Thymus (tissue), 14 donors: ENCODE measurements around the gene PTTG2. TPM values are rescaled to one million over a fixed set of nuclear protein-coding genes. Genes with fewer than 3 reads are reported as not detected.
"Not testable (repeated sequence)": the region's sequence is repeated elsewhere in the genome, so short reads cannot be mapped to it uniquely, and the experiment has no call there.

ENCODE experiments used
- DNase-seq, 9 donors: peaks; one replicate each; pipeline ENCODE4 v3.0.0-alpha.2; 2013; ENCODE audit warnings: low spot score in 9 of 9, low read depth in 6 of 9, missing footprints in 1 of 9
- H3K27ac ChIP-seq, 2 donors: one replicate each; pipeline ENCODE4 v1.5.1; 2013; ENCODE audit warnings: control low read depth in 1 of 2, low read depth in 1 of 2, low read length in 1 of 2, mild to moderate bottlenecking in 1 of 2, moderate library complexity in 1 of 2
- H3K27me3 ChIP-seq, 2 donors: one replicate each; pipeline ENCODE4 v1.5.1; 2013; ENCODE audit warnings: low read length in 1 of 2; ENCODE audit not compliant: control insufficient read depth in 2 of 2, insufficient read depth in 1 of 2
- H3K36me3 ChIP-seq, 2 donors: one replicate each; pipeline ENCODE4 v1.5.1; 2013; ENCODE audit warnings: low read length in 1 of 2, mild to moderate bottlenecking in 1 of 2, moderate library complexity in 1 of 2; ENCODE audit not compliant: control insufficient read depth in 2 of 2, insufficient read depth in 2 of 2
- H3K4me1 ChIP-seq, 2 donors: one replicate each; pipeline ENCODE4 v1.5.1; 2013; ENCODE audit warnings: low read length in 2 of 2; ENCODE audit not compliant: control insufficient read depth in 2 of 2, insufficient read depth in 2 of 2
- H3K4me3 ChIP-seq, 2 donors: one replicate each; pipeline ENCODE4 v1.5.1; 2013; ENCODE audit warnings: low read length in 2 of 2, control low read depth in 1 of 2, mild to moderate bottlenecking in 1 of 2
- H3K9me3 ChIP-seq, 2 donors: one replicate each; pipeline ENCODE4 v1.5.1; 2013; ENCODE audit warnings: low read length in 1 of 2, mild to moderate bottlenecking in 1 of 2; ENCODE audit not compliant: control insufficient read depth in 2 of 2, insufficient read depth in 1 of 2
- WGBS: extraction: QIAGEN DNeasy Blood & Tissue Kit; methylation state at CpG from one replicate; pipeline ENCODE4 v1.1.7; 2013; 5-methylcytosine and 5-hydroxymethylcytosine counted together
- long read RNA-seq, 10 donors: transcript quantifications; one replicate each; lab custom pipeline, GENCODE V29; 2026
- polyA plus RNA-seq: library from polyadenylated mRNA; stranded (reverse); fragments of 200-250 nt; gene quantifications from one replicate; pipeline ENCODE4 v1.2.3, GENCODE V29; 2013
- total RNA-seq: library from RNA; stranded (reverse); fragments of 120-200 nt; gene quantifications from one replicate; pipeline ENCODE4 v1.2.4, GENCODE V29; 2013
- donor health status: healthy.

PTTG2 gene
- total RNA-seq (0.09 TPM), polyA plus RNA-seq (0.71 TPM)
- long read RNA-seq, donor 1: 0 reads
- long read RNA-seq, donor 2: 0 reads
- long read RNA-seq, donor 3: 0 reads
- long read RNA-seq, donor 4: 0 reads
- long read RNA-seq, donor 5: 0 reads
- long read RNA-seq, donor 6: 0 reads
- long read RNA-seq, donor 7: 0 reads
- long read RNA-seq, donor 8: 0 reads
- long read RNA-seq, donor 9: 0 reads
- long read RNA-seq, donor 10: 0 reads

DNA sequence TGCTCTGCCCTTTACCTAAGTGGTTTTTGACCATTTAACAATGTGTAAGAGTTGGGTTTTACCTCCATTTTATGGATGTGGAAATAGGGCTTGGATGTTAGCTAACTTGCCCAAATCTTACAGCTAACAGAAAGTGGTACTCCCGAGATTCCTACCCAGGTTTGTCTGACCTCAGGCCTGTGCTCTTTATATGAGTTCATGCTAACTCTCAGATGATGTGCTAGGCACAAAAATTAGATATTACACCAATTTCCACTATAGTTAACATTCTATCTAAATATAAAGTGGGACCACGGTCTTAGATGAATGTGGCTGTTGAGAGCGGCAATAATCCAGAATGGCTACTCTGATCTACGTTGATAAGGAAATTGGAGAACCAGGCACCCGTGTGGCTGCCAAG, at the start of gene PTTG2:
Gene PTTG2 (plus strand): TSS at position 301 of the 400 bp plus-strand sequence. CDS start 37 bp downstream, at position 338.
- 97% methylated on average over 5 of the region's 5 CpGs for WGBS
- Histone ChIP-seq H3K9me3 (no peaks in the 10 kb centered on the region), H3K4me3 (no peak within 1 kb of the TSS), H3K27me3 (no peaks in the 10 kb centered on the region), H3K27ac (no peak within 1 kb of the TSS), H3K4me1 (no peaks in the 10 kb centered on the region), H3K36me3 (no peaks in the 10 kb centered on the region)
- DNase-seq: no peak

DNA sequence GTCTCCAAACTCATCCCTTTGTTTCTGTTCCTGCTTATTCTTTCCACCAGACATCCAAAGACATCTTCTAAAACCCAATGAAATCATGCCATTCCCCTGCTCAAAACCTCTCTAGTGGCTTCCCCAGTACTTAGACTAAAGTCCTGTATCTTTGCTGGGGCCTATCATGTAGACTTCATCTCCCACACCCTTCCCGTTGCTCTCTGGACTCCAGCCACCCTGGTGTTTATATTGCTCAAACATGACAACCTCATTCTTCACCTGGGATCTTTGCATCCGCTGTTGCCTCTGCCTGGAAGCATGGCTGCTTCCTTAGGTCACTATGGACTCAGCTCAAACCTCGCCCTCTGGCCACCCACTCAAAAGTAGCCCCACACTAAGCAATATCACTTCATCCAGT, 45.7 kb upstream of the PTTG2 start:
- WGBS: 98% methylated on average over 3 of the region's 3 CpGs
- H3K9me3 ChIP-seq: no peaks in the 10 kb centered on the region
- H3K4me1 ChIP-seq: no peaks in the 10 kb centered on the region
- peaks cover 0 to 2% of the 10 kb centered on the region in 2 donors for H3K36me3 ChIP-seq
- no peaks in the 10 kb centered on the region for H3K27me3 ChIP-seq
- no peak overlapping the region for H3K27ac ChIP-seq
- no peak overlapping the region for H3K4me3 ChIP-seq
- no peak for DNase-seq

DNA sequence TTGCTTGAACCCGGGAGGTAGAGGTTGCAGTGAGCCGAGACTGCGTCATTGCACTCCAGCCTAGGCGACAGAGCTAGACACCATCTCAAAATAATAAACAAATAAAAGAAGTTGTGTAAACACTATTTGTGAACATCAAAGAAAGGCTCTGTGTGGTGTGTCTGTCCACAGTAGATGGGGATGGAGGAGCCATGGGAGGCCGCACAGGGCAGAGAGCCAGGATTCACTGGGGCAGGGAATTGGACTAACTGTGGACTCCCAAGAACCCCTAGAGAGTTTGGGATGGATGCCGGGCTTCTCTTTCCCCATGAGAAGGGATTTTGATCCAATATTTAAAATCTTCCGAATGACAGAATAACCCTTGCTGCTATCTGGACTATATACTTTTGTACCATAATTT, 42.8 kb upstream of the PTTG2 start:
- 98% methylated on average over 7 of the region's 7 CpGs for WGBS
- H3K4me3 ChIP-seq: no peak overlapping the region
- no peaks in the 10 kb centered on the region for H3K9me3 ChIP-seq
- no peaks in the 10 kb centered on the region for H3K36me3 ChIP-seq
- H3K4me1 ChIP-seq: no peaks in the 10 kb centered on the region
- DNase-seq: no peak
- no peak overlapping the region for H3K27ac ChIP-seq
- H3K27me3 ChIP-seq: no peaks in the 10 kb centered on the region

DNA sequence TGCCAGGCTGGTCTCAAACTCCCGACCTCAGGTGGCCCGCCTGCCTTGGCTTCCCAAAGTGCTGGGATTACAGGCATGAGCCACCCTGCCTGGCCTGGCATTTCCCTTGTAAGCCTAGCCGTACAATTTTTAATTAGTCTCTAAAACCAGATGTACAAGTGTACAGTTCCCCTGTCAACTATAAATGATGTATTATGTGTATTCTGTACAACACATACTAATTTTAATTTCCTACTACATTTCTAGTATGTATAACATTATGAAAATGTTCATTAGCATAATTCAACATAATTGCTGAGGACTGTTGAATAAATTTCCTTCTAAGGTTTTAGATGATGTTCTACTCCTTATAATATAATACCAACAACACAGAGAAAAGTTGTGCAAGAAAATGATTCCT, 41.5 kb upstream of the PTTG2 start:
- H3K27ac ChIP-seq: no peak overlapping the region
- H3K4me1 ChIP-seq: no peaks in the 10 kb centered on the region
- no peaks in the 10 kb centered on the region for H3K9me3 ChIP-seq
- no peaks in the 10 kb centered on the region for H3K36me3 ChIP-seq
- no peak for DNase-seq
- H3K27me3 ChIP-seq: no peaks in the 10 kb centered on the region
- 95% methylated on average over 3 of the region's 3 CpGs for WGBS
- H3K4me3 ChIP-seq: no peak overlapping the region

DNA sequence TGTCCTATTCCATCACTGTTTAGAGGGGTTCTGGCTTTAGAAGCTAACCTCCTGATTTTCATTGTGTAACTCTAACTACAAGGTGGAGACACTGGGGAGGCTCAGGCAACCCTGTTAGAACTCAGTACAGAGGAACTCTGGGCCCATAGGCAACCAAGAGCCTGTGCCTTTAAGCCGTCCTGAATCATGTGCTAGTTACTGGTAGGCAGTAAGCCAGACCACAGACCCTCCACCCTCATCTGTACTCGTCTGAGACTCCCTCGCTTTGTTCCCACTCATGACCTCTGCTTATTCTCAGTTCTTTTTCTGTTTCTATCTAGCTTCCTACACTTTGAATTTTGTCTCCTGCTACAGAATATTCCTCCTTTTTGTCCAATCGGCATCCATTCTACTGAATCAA, 37.9 kb upstream of the PTTG2 start:
- WGBS: 60% methylated on average over 4 of the region's 4 CpGs
- Histone ChIP-seq H3K4me1 (no peaks in the 10 kb centered on the region), H3K9me3 (no peaks in the 10 kb centered on the region), H3K36me3 (no peaks in the 10 kb centered on the region), H3K27me3 (no peaks in the 10 kb centered on the region), H3K27ac (no peak overlapping the region), H3K4me3 (no peak overlapping the region)
- DNase-seq: no peak

DNA sequence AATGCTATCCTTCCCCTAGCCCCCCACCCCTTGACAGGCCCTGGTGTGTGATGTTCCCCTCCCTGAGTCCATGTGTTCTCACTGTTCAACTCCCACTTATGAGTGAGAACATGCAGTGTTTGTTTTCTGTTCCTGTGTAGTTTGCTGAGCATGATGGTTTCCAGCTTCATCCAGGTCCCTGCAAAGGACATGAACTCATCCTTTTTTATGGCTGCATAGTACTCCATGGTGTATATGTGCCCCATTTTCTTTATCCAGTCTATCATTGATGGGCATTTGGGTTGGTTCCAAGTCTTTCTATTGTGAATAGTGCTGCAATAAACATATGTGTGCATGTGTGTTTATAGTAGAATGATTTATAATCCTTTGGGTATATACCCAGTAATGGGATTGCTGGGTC, 37.1 kb upstream of the PTTG2 start:
- H3K4me3 ChIP-seq, H3K36me3 ChIP-seq, H3K4me1 ChIP-seq, DNase-seq, H3K27ac ChIP-seq, H3K9me3 ChIP-seq, H3K27me3 ChIP-seq: not testable (repeated sequence)

DNA sequence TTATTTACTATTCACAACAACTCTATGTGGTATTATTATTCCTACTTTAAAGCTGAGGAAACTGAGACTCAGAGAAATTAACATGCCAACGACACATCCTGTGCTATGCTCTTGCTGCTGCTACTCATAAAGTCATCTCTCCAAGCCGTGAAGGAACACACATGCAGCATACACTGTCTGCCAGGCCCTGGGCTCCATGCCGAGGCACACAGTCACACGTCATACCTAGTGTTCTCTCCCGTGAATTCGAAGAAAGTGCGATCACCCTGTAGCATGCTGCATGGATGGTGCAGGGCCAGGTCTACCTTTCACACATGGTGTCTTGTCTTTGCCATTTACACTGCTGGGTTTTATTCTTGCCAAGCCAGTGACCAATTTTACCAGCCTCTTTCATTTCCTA, 35.3 kb upstream of the PTTG2 start:
- no peak for DNase-seq
- Histone ChIP-seq H3K4me3 (no peak overlapping the region), H3K27me3 (no peaks in the 10 kb centered on the region), H3K36me3 (no peaks in the 10 kb centered on the region), H3K4me1 (no peaks in the 10 kb centered on the region), H3K9me3 (no peaks in the 10 kb centered on the region), H3K27ac (no peak overlapping the region)
- WGBS: 81% methylated on average over 7 of the region's 7 CpGs

DNA sequence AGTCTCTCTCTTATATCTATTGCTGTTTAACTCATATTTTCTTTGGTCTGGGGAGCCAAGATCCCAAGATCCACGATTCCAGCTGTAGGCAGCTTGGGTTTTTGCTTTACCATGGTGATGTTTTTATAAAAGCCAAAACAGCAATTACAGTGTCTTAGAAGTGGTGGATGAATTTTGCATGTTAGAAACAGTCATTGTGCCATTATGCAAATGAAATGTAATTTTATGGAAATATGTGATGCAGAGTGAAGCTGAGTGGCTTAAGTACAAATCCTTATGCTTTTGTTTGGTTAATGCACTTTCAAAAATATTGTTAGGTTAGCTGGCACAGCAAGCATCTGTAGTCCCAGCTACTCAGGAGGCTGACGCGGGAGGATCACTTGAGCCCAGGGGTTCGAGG, 32.8 kb upstream of the PTTG2 start:
- no peak for DNase-seq
- WGBS: 98% methylated on average over 4 of the region's 4 CpGs
- H3K9me3 ChIP-seq: no peaks in the 10 kb centered on the region
- no peaks in the 10 kb centered on the region for H3K4me1 ChIP-seq
- H3K27ac ChIP-seq: no peak overlapping the region
- H3K36me3 ChIP-seq: no peaks in the 10 kb centered on the region
- no peak overlapping the region for H3K4me3 ChIP-seq
- no peaks in the 10 kb centered on the region for H3K27me3 ChIP-seq

DNA sequence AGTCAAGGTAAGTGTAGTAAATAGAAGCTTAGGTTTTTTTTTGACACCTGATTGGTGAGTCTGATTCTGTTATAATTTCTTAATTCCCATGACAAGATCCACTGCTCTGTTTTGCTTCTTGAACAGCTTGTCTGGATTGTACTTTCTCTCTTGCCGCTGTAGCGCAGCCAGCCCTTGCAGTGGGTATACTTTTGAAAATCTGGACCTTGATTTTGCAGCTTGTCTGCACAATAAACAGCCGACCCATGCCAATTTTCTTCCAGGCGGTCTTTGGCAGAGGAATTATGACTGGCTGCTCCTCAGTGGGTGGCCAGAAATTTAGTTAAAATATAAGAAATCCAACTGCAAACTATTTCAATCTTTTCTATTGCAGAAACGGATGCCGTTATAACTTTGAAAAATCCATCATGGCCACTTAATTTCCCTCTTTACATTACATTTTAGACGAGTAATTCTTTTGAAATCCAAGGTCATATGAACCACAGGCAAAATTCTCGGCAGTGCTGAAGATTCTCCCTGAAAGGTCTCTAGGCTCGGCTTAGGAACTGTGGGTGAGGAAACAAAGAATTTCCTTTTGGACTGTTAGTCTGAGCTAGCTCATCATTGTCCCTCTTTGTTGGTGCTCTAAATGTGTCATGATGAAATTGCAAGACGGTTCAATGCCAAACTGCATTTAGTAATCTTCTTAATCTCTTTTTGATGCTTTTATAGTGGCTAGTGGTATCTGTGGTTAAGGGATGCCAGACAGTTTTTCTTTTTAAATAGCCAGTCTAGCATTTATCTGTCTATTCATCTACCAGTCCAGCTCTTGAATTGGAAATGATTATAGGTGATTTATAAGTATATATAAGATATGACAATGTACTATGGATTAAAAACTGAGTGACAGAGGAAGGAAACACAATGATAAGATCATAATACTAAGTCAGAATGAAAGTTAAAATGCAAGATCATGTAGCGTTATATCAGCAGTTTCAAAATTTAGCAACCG, 31.5 kb upstream of the PTTG2 start:
- Histone ChIP-seq H3K4me3 (no peak overlapping the region), H3K9me3 (no peaks in the 10 kb centered on the region), H3K36me3 (no peaks in the 10 kb centered on the region), H3K4me1 (no peaks in the 10 kb centered on the region), H3K27ac (no peak overlapping the region), H3K27me3 (no peaks in the 10 kb centered on the region)
- WGBS: 80% methylated on average over 12 of the region's 12 CpGs
- peak in 1 of 9 donors; percentile 13 for DNase-seq
